WERI-Rb-1 (cell line): Measurements from ENCODE around the gene CCDC92.
"Not testable (repeated sequence)": the region's sequence is repeated elsewhere in the genome, so short reads cannot be mapped to it uniquely, and the experiment has no call there.

ENCODE experiments used
- DNase-seq: peaks from one replicate; pipeline ENCODE4 v3.0.0-alpha.2; 2020
- H3K27ac ChIP-seq: fragments of 250-450 bp; sonication (Bioruptor Pico); 2 replicates; pipeline ENCODE4 v1.5.1; 2020; ENCODE audit warnings: mild to moderate bottlenecking, moderate library complexity
- H3K27me3 ChIP-seq: fragments of 250-450 bp; sonication (Bioruptor Pico); 2 replicates; pipeline ENCODE4 v1.5.1; 2021; ENCODE audit warnings: mild to moderate bottlenecking, low read depth, moderate library complexity; ENCODE audit not compliant: insufficient read depth, severe bottlenecking
- H3K36me3 ChIP-seq: fragments of 250-450 bp; sonication (Bioruptor Pico); 2 replicates; pipeline ENCODE4 v1.5.1; 2020; ENCODE audit warnings: mild to moderate bottlenecking, moderate library complexity
- H3K4me3 ChIP-seq: 2 replicates; pipeline ENCODE4 v1.5.1; 2011; ENCODE audit warnings: low read depth, mild to moderate bottlenecking, control low read depth, low read length
- H3K9me3 ChIP-seq: fragments of 250-450 bp; sonication (Bioruptor Pico); 2 replicates; pipeline ENCODE4 v1.5.1; 2021; ENCODE audit warnings: mild to moderate bottlenecking, moderate library complexity; ENCODE audit not compliant: severe bottlenecking
- CTCF ChIP-seq: IDR thresholded peaks from 2 replicates; pipeline ENCODE4 v1.5.1; 2011; ENCODE audit warnings: low read depth, mild to moderate bottlenecking, control low read depth, inconsistent platforms, low read length

CCDC92 gene

GRCh38 chr12:123917337-123917850 lies 55.2 kb downstream of the CCDC92 start:
- Histone ChIP-seq H3K27ac (no peak overlapping the region), H3K27me3 (no peaks in the 10 kb centered on the region), H3K4me3 (no peak overlapping the region), H3K9me3 (no peaks in the 10 kb centered on the region), H3K36me3 (no peaks in the 10 kb centered on the region)
- DNase-seq, result no peak
- TF ChIP-seq CTCF, result no peak

GRCh38 chr12:123916729-123917128 lies 55.9 kb downstream of the CCDC92 start:
- DNase-seq, result no peak
- Histone ChIP-seq H3K36me3 (no peaks in the 10 kb centered on the region), H3K9me3 (no peaks in the 10 kb centered on the region), H3K4me3 (no peak overlapping the region), H3K27ac (no peak overlapping the region), H3K27me3 (no peaks in the 10 kb centered on the region)
- TF ChIP-seq CTCF, result no peak

- Histone ChIP-seq H3K36me3 (no peaks in the 10 kb centered on the region), H3K27me3 (no peaks in the 10 kb centered on the region), H3K4me3 (no peak overlapping the region), H3K9me3 (no peaks in the 10 kb centered on the region), H3K27ac (no peak overlapping the region)
- DNase-seq, result no peak
- no peak for TF ChIP-seq CTCF
Measured at GRCh38 chr12:123914726-123915333, 57.8 kb downstream of the CCDC92 start.

- no peak for TF ChIP-seq CTCF
- no peaks in the 10 kb centered on the region for H3K9me3 ChIP-seq
- no peaks in the 10 kb centered on the region for H3K27me3 ChIP-seq
- no peaks in the 10 kb centered on the region for H3K36me3 ChIP-seq
- H3K4me3 ChIP-seq, result no peak overlapping the region
- DNase-seq, result no peak
- no peak overlapping the region for H3K27ac ChIP-seq
Measured at GRCh38 chr12:123912415-123913380, 59.9 kb downstream of the CCDC92 start.

GRCh38 chr12:123911672-123912409 lies 60.8 kb downstream of the CCDC92 start:
- not testable (repeated sequence) for H3K4me3 ChIP-seq, DNase-seq

GRCh38 chr12:123910761-123911193 lies 61.9 kb downstream of the CCDC92 start:
- no peaks in the 10 kb centered on the region for H3K9me3 ChIP-seq
- no peak overlapping the region for H3K4me3 ChIP-seq
- no peak for TF ChIP-seq CTCF
- no peaks in the 10 kb centered on the region for H3K36me3 ChIP-seq
- no peak for DNase-seq
- H3K27ac ChIP-seq, result no peak overlapping the region
- no peaks in the 10 kb centered on the region for H3K27me3 ChIP-seq

More at GRCh38 chr12:123911672-123912409, 60.8 kb downstream of the CCDC92 start:
- H3K9me3 ChIP-seq, H3K27me3 ChIP-seq, H3K36me3 ChIP-seq, H3K27ac ChIP-seq: not testable (repeated sequence)
